ENCODE results near the gene ARHGEF12.

ARHGEF12 gene

GRCh38 chr11:120391854-120392253, 55.6 kb downstream of the ARHGEF12 start:
- no peak overlapping the region for H3K9ac ChIP-seq (ENCODE audit: low read depth in 1 of 2, low read length in 2 of 2)
- no peaks in the 10 kb centered on the region for H3K27me3 ChIP-seq (ENCODE audit: control insufficient read depth in 1 of 2, insufficient read depth in 2 of 2, low read length in 2 of 2)
- no peak overlapping the region for H3K4me3 ChIP-seq (ENCODE audit: low read depth in 1 of 2, low read length in 2 of 2)
- peaks cover 0 to 5% of the 10 kb centered on the region in 2 donors for H3K9me3 ChIP-seq (ENCODE audit: control insufficient read depth in 1 of 2, low read length in 2 of 2)
- H3K27ac ChIP-seq (ENCODE audit: low read depth, low read length), result no peak overlapping the region
- H3K36me3 ChIP-seq (ENCODE audit: control insufficient read depth in 1 of 2, insufficient read depth in 2 of 2, low read length in 2 of 2), result no peaks in the 10 kb centered on the region
- peaks cover 12 to 19% of the 10 kb centered on the region in 2 donors for H3K4me1 ChIP-seq (ENCODE audit: control insufficient read depth in 1 of 2, insufficient read depth in 2 of 2, low read length in 2 of 2)

- H3K36me3 ChIP-seq (ENCODE audit: control insufficient read depth in 1 of 2, insufficient read depth in 2 of 2, low read length in 2 of 2), result no peaks in the 10 kb centered on the region
- H3K4me3 ChIP-seq (ENCODE audit: low read depth in 1 of 2, low read length in 2 of 2), result no peak overlapping the region
- H3K27ac ChIP-seq (ENCODE audit: low read depth, low read length), result no peak overlapping the region
- H3K9ac ChIP-seq (ENCODE audit: low read depth in 1 of 2, low read length in 2 of 2), result no peak overlapping the region
- H3K9me3 ChIP-seq (ENCODE audit: control insufficient read depth in 1 of 2, low read length in 2 of 2), result peaks cover 0 to 5% of the 10 kb centered on the region in 2 donors
- H3K27me3 ChIP-seq (ENCODE audit: control insufficient read depth in 1 of 2, insufficient read depth in 2 of 2, low read length in 2 of 2), result no peaks in the 10 kb centered on the region
- peaks cover 12 to 19% of the 10 kb centered on the region in 2 donors for H3K4me1 ChIP-seq (ENCODE audit: control insufficient read depth in 1 of 2, insufficient read depth in 2 of 2, low read length in 2 of 2)
Observed at GRCh38 chr11:120392314-120392713, 56.1 kb downstream of the ARHGEF12 start.

GRCh38 chr11:120392793-120393192, 56.6 kb downstream of the ARHGEF12 start:
- peaks cover 12 to 19% of the 10 kb centered on the region in 2 donors for H3K4me1 ChIP-seq (ENCODE audit: control insufficient read depth in 1 of 2, insufficient read depth in 2 of 2, low read length in 2 of 2)
- no peak overlapping the region for H3K9ac ChIP-seq (ENCODE audit: low read depth in 1 of 2, low read length in 2 of 2)
- H3K4me3 ChIP-seq (ENCODE audit: low read depth in 1 of 2, low read length in 2 of 2), result no peak overlapping the region
- peaks cover 0 to 5% of the 10 kb centered on the region in 2 donors for H3K9me3 ChIP-seq (ENCODE audit: control insufficient read depth in 1 of 2, low read length in 2 of 2)
- H3K36me3 ChIP-seq (ENCODE audit: control insufficient read depth in 1 of 2, insufficient read depth in 2 of 2, low read length in 2 of 2), result no peaks in the 10 kb centered on the region
- no peak overlapping the region for H3K27ac ChIP-seq (ENCODE audit: low read depth, low read length)
- no peaks in the 10 kb centered on the region for H3K27me3 ChIP-seq (ENCODE audit: control insufficient read depth in 1 of 2, insufficient read depth in 2 of 2, low read length in 2 of 2)

- H3K4me1 ChIP-seq (ENCODE audit: control insufficient read depth in 1 of 2, insufficient read depth in 2 of 2, low read length in 2 of 2), result peaks cover 12 to 19% of the 10 kb centered on the region in 2 donors
Observed at GRCh38 chr11:120394119-120394518, 57.9 kb downstream of the ARHGEF12 start.

GRCh38 chr11:120395778-120396177, 59.6 kb downstream of the ARHGEF12 start:
- Histone ChIP-seq H3K36me3 (ENCODE audit: control insufficient read depth in 1 of 2, insufficient read depth in 2 of 2, low read length in 2 of 2) (no peaks in the 10 kb centered on the region), H3K4me3 (ENCODE audit: low read depth in 1 of 2, low read length in 2 of 2) (no peak overlapping the region), H3K27ac (ENCODE audit: low read depth, low read length) (no peak overlapping the region), H3K27me3 (ENCODE audit: control insufficient read depth in 1 of 2, insufficient read depth in 2 of 2, low read length in 2 of 2) (no peaks in the 10 kb centered on the region), H3K9ac (ENCODE audit: low read depth in 1 of 2, low read length in 2 of 2) (no peak overlapping the region), H3K9me3 (ENCODE audit: control insufficient read depth in 1 of 2, low read length in 2 of 2) (peaks cover 0 to 5% of the 10 kb centered on the region in 2 donors), H3K4me1 (ENCODE audit: control insufficient read depth in 1 of 2, insufficient read depth in 2 of 2, low read length in 2 of 2) (peaks cover 20% of the 10 kb centered on the region in 2 donors)

More at GRCh38 chr11:120394119-120394518, 57.9 kb downstream of the ARHGEF12 start:
- Histone ChIP-seq H3K9me3 (ENCODE audit: control insufficient read depth in 1 of 2, low read length in 2 of 2) (peaks cover 0 to 5% of the 10 kb centered on the region in 2 donors), H3K4me3 (ENCODE audit: low read depth in 1 of 2, low read length in 2 of 2) (no peak overlapping the region), H3K27ac (ENCODE audit: low read depth, low read length) (no peak overlapping the region), H3K9ac (ENCODE audit: low read depth in 1 of 2, low read length in 2 of 2) (no peak overlapping the region), H3K36me3 (ENCODE audit: control insufficient read depth in 1 of 2, insufficient read depth in 2 of 2, low read length in 2 of 2) (no peaks in the 10 kb centered on the region), H3K27me3 (ENCODE audit: control insufficient read depth in 1 of 2, insufficient read depth in 2 of 2, low read length in 2 of 2) (no peaks in the 10 kb centered on the region)

GRCh38 chr11:120398132-120398531, 61.9 kb downstream of the ARHGEF12 start:
- H3K4me3 ChIP-seq (ENCODE audit: low read depth in 1 of 2, low read length in 2 of 2), result no peak overlapping the region
- H3K9ac ChIP-seq (ENCODE audit: low read depth in 1 of 2, low read length in 2 of 2), result no peak overlapping the region
- H3K4me1 ChIP-seq (ENCODE audit: control insufficient read depth in 1 of 2, insufficient read depth in 2 of 2, low read length in 2 of 2), result peaks cover 15% of the 10 kb centered on the region in 2 donors
- no peak overlapping the region for H3K27ac ChIP-seq (ENCODE audit: low read depth, low read length)
- no peaks in the 10 kb centered on the region for H3K36me3 ChIP-seq (ENCODE audit: control insufficient read depth in 1 of 2, insufficient read depth in 2 of 2, low read length in 2 of 2)
- no peaks in the 10 kb centered on the region for H3K27me3 ChIP-seq (ENCODE audit: control insufficient read depth in 1 of 2, insufficient read depth in 2 of 2, low read length in 2 of 2)
- peaks cover 0 to 5% of the 10 kb centered on the region in 2 donors for H3K9me3 ChIP-seq (ENCODE audit: control insufficient read depth in 1 of 2, low read length in 2 of 2)

- Histone ChIP-seq H3K9me3 (ENCODE audit: control insufficient read depth in 1 of 2, low read length in 2 of 2) (peaks cover 0 to 5% of the 10 kb centered on the region in 2 donors), H3K9ac (ENCODE audit: low read depth in 1 of 2, low read length in 2 of 2) (no peak overlapping the region), H3K27me3 (ENCODE audit: control insufficient read depth in 1 of 2, insufficient read depth in 2 of 2, low read length in 2 of 2) (no peaks in the 10 kb centered on the region), H3K27ac (ENCODE audit: low read depth, low read length) (no peak overlapping the region), H3K4me1 (ENCODE audit: control insufficient read depth in 1 of 2, insufficient read depth in 2 of 2, low read length in 2 of 2) (peaks cover 15 to 19% of the 10 kb centered on the region in 2 donors), H3K4me3 (ENCODE audit: low read depth in 1 of 2, low read length in 2 of 2) (no peak overlapping the region), H3K36me3 (ENCODE audit: control insufficient read depth in 1 of 2, insufficient read depth in 2 of 2, low read length in 2 of 2) (no peaks in the 10 kb centered on the region)
Observed at GRCh38 chr11:120399307-120399706, 63.1 kb downstream of the ARHGEF12 start.

- H3K9ac ChIP-seq (ENCODE audit: low read depth in 1 of 2, low read length in 2 of 2), result peak overlapping the region in 1 of 2 donors; percentile 7
- no peaks in the 10 kb centered on the region for H3K36me3 ChIP-seq (ENCODE audit: control insufficient read depth in 1 of 2, insufficient read depth in 2 of 2, low read length in 2 of 2)
- H3K4me1 ChIP-seq (ENCODE audit: control insufficient read depth in 1 of 2, insufficient read depth in 2 of 2, low read length in 2 of 2), result peaks cover 15 to 19% of the 10 kb centered on the region in 2 donors
- peaks cover 0 to under 1% of the 10 kb centered on the region in 2 donors for H3K9me3 ChIP-seq (ENCODE audit: control insufficient read depth in 1 of 2, low read length in 2 of 2)
- no peaks in the 10 kb centered on the region for H3K27me3 ChIP-seq (ENCODE audit: control insufficient read depth in 1 of 2, insufficient read depth in 2 of 2, low read length in 2 of 2)
- H3K27ac ChIP-seq (ENCODE audit: low read depth, low read length), result no peak overlapping the region
- H3K4me3 ChIP-seq (ENCODE audit: low read depth in 1 of 2, low read length in 2 of 2), result peak overlapping the region; percentile 38 to 44
Observed at GRCh38 chr11:120400564-120401364, 64.6 kb downstream of the ARHGEF12 start.

- Histone ChIP-seq H3K4me3 (ENCODE audit: low read depth in 1 of 2, low read length in 2 of 2) (peak overlapping the region in 1 of 2 donors; percentile 38), H3K27me3 (ENCODE audit: control insufficient read depth in 1 of 2, insufficient read depth in 2 of 2, low read length in 2 of 2) (no peaks in the 10 kb centered on the region), H3K9me3 (ENCODE audit: control insufficient read depth in 1 of 2, low read length in 2 of 2) (no peaks in the 10 kb centered on the region), H3K36me3 (ENCODE audit: control insufficient read depth in 1 of 2, insufficient read depth in 2 of 2, low read length in 2 of 2) (no peaks in the 10 kb centered on the region), H3K27ac (ENCODE audit: low read depth, low read length) (no peak overlapping the region), H3K9ac (ENCODE audit: low read depth in 1 of 2, low read length in 2 of 2) (no peak overlapping the region), H3K4me1 (ENCODE audit: control insufficient read depth in 1 of 2, insufficient read depth in 2 of 2, low read length in 2 of 2) (peaks cover 15 to 19% of the 10 kb centered on the region in 2 donors)
Observed at GRCh38 chr11:120401506-120401905, 65.3 kb downstream of the ARHGEF12 start.

- Histone ChIP-seq H3K4me1 (ENCODE audit: control insufficient read depth in 1 of 2, insufficient read depth in 2 of 2, low read length in 2 of 2) (peaks cover 15 to 19% of the 10 kb centered on the region in 2 donors), H3K27ac (ENCODE audit: low read depth, low read length) (no peak overlapping the region), H3K4me3 (ENCODE audit: low read depth in 1 of 2, low read length in 2 of 2) (no peak overlapping the region), H3K9me3 (ENCODE audit: control insufficient read depth in 1 of 2, low read length in 2 of 2) (no peaks in the 10 kb centered on the region), H3K36me3 (ENCODE audit: control insufficient read depth in 1 of 2, insufficient read depth in 2 of 2, low read length in 2 of 2) (peaks cover 2 to 4% of the 10 kb centered on the region in 2 donors), H3K27me3 (ENCODE audit: control insufficient read depth in 1 of 2, insufficient read depth in 2 of 2, low read length in 2 of 2) (no peaks in the 10 kb centered on the region), H3K9ac (ENCODE audit: low read depth in 1 of 2, low read length in 2 of 2) (no peak overlapping the region)
Observed at GRCh38 chr11:120403966-120404365, 67.8 kb downstream of the ARHGEF12 start.
